OCI-LY3 (cell line): Measurements from ENCODE around the gene OR4S1.
"Not testable (repeated sequence)": the region's sequence is repeated elsewhere in the genome, so short reads cannot be mapped to it uniquely, and the experiment has no call there.

ENCODE experiments used
- CTCF ChIP-seq: fragments of 200-600, 300-600 bp; sonication (generic); IDR thresholded peaks from 2 replicates; pipeline ENCODE4 v1.5.1; 2014; ENCODE audit warnings: antibody characterized with exemption, low read length, low read depth
- EZH2phosphoT487 ChIP-seq: fragments of 200-600 bp; shearing (Covaris generic); IDR thresholded peaks from 2 replicates; pipeline ENCODE4 v1.6.1; 2018; ENCODE audit warnings: antibody characterized with exemption, mixed run types, low read depth

- not testable (repeated sequence) for TF ChIP-seq CTCF, EZH2phosphoT487
These were observed 40.3 kb downstream of the OR4S1 start for GRCh38 chr11:48346286-48346685.
